Measurements from ENCODE around the gene CENPX.

Gene CENPX

GRCh38 chr17:81998212-81998611, 24.5 kb downstream of the CENPX start:
- H3K9ac ChIP-seq (ENCODE audit: low read depth in 1 of 2, low read length in 2 of 2) = no peak overlapping the region
- no peaks in the 10 kb centered on the region for H3K27me3 ChIP-seq (ENCODE audit: control insufficient read depth in 2 of 2, insufficient read depth in 2 of 2, low read length in 2 of 2)
- no peak overlapping the region for H3K4me3 ChIP-seq (ENCODE audit: low read length in 2 of 2)
- H3K27ac ChIP-seq (ENCODE audit: low read depth in 2 of 2, low read length in 2 of 2) = no peak overlapping the region
- no peaks in the 10 kb centered on the region for H3K9me3 ChIP-seq (ENCODE audit: control insufficient read depth in 2 of 2, low read length in 2 of 2)
- peaks cover 0 to 2% of the 10 kb centered on the region in 2 donors for H3K36me3 ChIP-seq (ENCODE audit: control insufficient read depth in 2 of 2, insufficient read depth in 2 of 2, low read length in 2 of 2)
- H3K4me1 ChIP-seq (ENCODE audit: control insufficient read depth in 2 of 2, insufficient read depth in 2 of 2, low read length in 2 of 2) = no peaks in the 10 kb centered on the region

- H3K27ac ChIP-seq (ENCODE audit: low read depth in 2 of 2, low read length in 2 of 2) = no peak overlapping the region
- no peaks in the 10 kb centered on the region for H3K9me3 ChIP-seq (ENCODE audit: control insufficient read depth in 2 of 2, low read length in 2 of 2)
- no peak overlapping the region for H3K4me3 ChIP-seq (ENCODE audit: low read length in 2 of 2)
- no peaks in the 10 kb centered on the region for H3K27me3 ChIP-seq (ENCODE audit: control insufficient read depth in 2 of 2, insufficient read depth in 2 of 2, low read length in 2 of 2)
- H3K4me1 ChIP-seq (ENCODE audit: control insufficient read depth in 2 of 2, insufficient read depth in 2 of 2, low read length in 2 of 2) = peaks cover 4 to 9% of the 10 kb centered on the region in 2 donors
- H3K36me3 ChIP-seq (ENCODE audit: control insufficient read depth in 2 of 2, insufficient read depth in 2 of 2, low read length in 2 of 2) = peaks cover 0 to 2% of the 10 kb centered on the region in 2 donors
- H3K9ac ChIP-seq (ENCODE audit: low read depth in 1 of 2, low read length in 2 of 2) = no peak overlapping the region
Observed at GRCh38 chr17:81996757-81997441, 25.8 kb downstream of the CENPX start.

DNA sequence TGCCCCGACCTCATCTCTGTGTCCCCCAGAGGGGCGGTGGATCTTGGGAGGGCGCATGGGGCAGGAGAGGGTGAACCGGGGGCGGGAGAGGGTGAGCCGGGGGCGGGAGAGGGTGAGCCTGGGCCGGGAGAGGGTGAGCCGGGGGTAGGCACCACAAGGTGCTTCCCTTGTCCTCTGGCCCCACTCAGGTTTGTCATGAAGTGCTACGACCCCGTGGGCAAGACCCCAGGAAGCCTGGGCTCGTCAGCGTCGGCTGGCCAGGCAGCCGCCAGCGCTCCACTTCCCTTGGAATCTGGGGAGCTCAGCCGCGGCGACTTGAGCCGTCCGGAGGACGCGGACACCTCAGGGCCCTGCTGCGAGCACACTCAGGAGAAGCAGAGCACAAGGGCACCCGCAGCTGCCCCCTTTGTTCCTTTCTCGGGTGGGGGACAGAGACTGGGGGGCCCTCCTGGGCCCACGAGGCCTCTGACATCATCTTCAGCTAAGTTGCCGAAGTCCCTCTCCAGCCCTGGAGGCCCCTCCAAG, 26.4 kb downstream of the CENPX start:
- peaks cover 10 to 13% of the 10 kb centered on the region in 2 donors for H3K4me1 ChIP-seq (ENCODE audit: control insufficient read depth in 2 of 2, insufficient read depth in 2 of 2, low read length in 2 of 2)
- H3K27me3 ChIP-seq (ENCODE audit: control insufficient read depth in 2 of 2, insufficient read depth in 2 of 2, low read length in 2 of 2) = no peaks in the 10 kb centered on the region
- peaks cover 0 to 2% of the 10 kb centered on the region in 2 donors for H3K36me3 ChIP-seq (ENCODE audit: control insufficient read depth in 2 of 2, insufficient read depth in 2 of 2, low read length in 2 of 2)
- H3K9ac ChIP-seq (ENCODE audit: low read depth in 1 of 2, low read length in 2 of 2) = no peak overlapping the region
- H3K4me3 ChIP-seq (ENCODE audit: low read length in 2 of 2) = no peak overlapping the region
- no peak overlapping the region for H3K27ac ChIP-seq (ENCODE audit: low read depth in 2 of 2, low read length in 2 of 2)
- no peaks in the 10 kb centered on the region for H3K9me3 ChIP-seq (ENCODE audit: control insufficient read depth in 2 of 2, low read length in 2 of 2)

GRCh38 chr17:81995463-81996231, 27.0 kb downstream of the CENPX start:
- Histone ChIP-seq H3K9ac (ENCODE audit: low read depth in 1 of 2, low read length in 2 of 2) (no peak overlapping the region), H3K4me3 (ENCODE audit: low read length in 2 of 2) (no peak overlapping the region)

DNA sequence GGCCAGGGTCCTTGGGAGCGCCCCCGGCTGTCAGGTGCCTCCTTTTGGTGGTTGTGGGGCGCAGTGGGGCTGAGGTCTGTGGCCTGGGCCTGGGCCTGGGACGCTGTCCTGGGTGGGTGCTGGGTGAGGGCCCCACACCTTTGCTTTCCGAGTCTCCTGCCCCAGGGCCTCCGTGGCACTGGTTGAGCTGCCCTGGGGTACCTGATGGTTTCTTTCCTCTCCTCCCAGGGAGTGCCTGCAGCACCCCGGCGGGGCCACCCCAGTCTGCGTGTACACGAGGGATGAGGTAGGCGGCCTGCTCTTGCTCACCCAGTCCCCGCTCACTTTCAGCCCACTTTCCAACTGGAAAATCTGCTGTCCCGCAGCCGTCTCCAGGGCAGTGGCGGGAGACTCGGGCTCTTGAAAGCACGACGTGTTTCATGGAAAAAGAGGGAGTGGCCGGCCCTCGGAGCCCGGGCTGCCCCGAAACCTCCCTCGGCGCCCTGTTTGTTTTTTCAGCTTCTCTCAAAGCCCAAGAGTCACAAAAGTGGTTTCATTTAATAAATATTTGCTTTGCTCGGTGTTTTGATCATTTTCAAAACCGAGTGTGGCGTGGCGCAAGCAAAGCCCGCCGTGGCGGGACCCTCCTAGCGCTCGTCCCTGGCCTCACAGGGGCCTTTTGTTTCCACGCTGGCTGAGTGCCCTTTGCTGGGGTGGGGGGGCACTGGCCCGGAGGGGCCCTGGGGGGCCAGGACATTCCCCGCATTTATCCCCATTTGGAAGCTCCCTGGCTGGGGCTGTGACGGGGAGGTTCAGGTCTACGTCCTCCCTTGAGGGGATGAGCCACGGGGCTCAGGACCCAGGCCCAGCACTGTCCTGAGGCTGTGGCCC, 27.9 kb downstream of the CENPX start:
- Histone ChIP-seq H3K9me3 (ENCODE audit: control insufficient read depth in 2 of 2, low read length in 2 of 2) (no peaks in the 10 kb centered on the region), H3K27ac (ENCODE audit: low read depth in 2 of 2, low read length in 2 of 2) (no peak overlapping the region), H3K27me3 (ENCODE audit: control insufficient read depth in 2 of 2, insufficient read depth in 2 of 2, low read length in 2 of 2) (no peaks in the 10 kb centered on the region), H3K4me1 (ENCODE audit: control insufficient read depth in 2 of 2, insufficient read depth in 2 of 2, low read length in 2 of 2) (peaks cover 18% of the 10 kb centered on the region in 2 donors), H3K4me3 (ENCODE audit: low read length in 2 of 2) (no peak overlapping the region), H3K36me3 (ENCODE audit: control insufficient read depth in 2 of 2, insufficient read depth in 2 of 2, low read length in 2 of 2) (peaks cover 0 to 2% of the 10 kb centered on the region in 2 donors), H3K9ac (ENCODE audit: low read depth in 1 of 2, low read length in 2 of 2) (no peak overlapping the region)

More at GRCh38 chr17:81995463-81996231, 27.0 kb downstream of the CENPX start:
- no peaks in the 10 kb centered on the region for H3K27me3 ChIP-seq (ENCODE audit: control insufficient read depth in 2 of 2, insufficient read depth in 2 of 2, low read length in 2 of 2)
- no peak overlapping the region for H3K27ac ChIP-seq (ENCODE audit: low read depth in 2 of 2, low read length in 2 of 2)
- H3K4me1 ChIP-seq (ENCODE audit: control insufficient read depth in 2 of 2, insufficient read depth in 2 of 2, low read length in 2 of 2) = peaks cover 17 to 18% of the 10 kb centered on the region in 2 donors
- no peaks in the 10 kb centered on the region for H3K9me3 ChIP-seq (ENCODE audit: control insufficient read depth in 2 of 2, low read length in 2 of 2)
- H3K36me3 ChIP-seq (ENCODE audit: control insufficient read depth in 2 of 2, insufficient read depth in 2 of 2, low read length in 2 of 2) = peaks cover 0 to 2% of the 10 kb centered on the region in 2 donors

DNA sequence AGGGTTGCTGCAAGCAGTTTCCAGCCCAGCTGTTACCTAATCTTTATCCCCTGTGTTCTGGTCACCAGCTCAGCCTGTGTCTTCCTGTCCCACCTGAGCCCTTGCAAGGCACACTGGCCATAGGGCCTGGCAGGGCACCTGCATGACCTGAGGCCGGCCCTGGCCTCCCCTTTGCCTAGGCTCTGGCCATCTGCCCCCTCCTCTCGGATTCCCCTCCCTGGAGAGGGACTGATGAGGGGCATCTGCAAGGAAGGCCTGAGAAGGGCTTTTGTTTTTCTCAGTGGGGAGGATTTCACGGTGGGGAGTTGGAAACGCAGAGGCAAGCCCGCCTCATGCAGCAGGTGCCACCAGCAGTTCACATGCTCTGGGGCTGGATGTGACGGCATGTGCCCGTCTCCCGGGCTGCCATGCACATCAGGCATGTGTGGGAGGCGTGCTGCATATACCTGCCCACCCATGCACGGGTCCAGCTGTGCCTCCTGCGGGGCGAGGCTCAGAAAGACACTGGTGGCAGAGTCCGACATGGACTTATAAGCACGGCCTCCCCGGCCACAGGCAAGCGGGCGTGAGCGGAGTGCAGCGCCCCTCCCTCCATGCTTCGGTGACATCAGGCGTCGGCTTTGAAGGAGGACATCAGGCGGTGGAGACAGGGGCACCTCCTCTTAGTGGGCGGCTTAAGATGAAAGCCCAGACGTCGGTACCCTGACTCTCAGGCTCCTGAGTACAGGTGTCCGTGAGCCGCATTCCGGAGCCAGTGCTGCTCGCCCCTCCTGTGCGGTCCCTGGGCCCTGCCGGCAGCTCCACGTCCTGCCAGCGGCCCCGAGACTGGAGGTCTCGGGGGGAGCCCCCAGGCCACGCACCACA, 28.7 kb downstream of the CENPX start:
- Histone ChIP-seq H3K9ac (ENCODE audit: low read depth in 1 of 2, low read length in 2 of 2) (no peak overlapping the region), H3K27ac (ENCODE audit: low read depth in 2 of 2, low read length in 2 of 2) (no peak overlapping the region), H3K4me3 (ENCODE audit: low read length in 2 of 2) (no peak overlapping the region), H3K9me3 (ENCODE audit: control insufficient read depth in 2 of 2, low read length in 2 of 2) (no peaks in the 10 kb centered on the region), H3K36me3 (ENCODE audit: control insufficient read depth in 2 of 2, insufficient read depth in 2 of 2, low read length in 2 of 2) (peaks cover 0 to 2% of the 10 kb centered on the region in 2 donors), H3K27me3 (ENCODE audit: control insufficient read depth in 2 of 2, insufficient read depth in 2 of 2, low read length in 2 of 2) (no peaks in the 10 kb centered on the region), H3K4me1 (ENCODE audit: control insufficient read depth in 2 of 2, insufficient read depth in 2 of 2, low read length in 2 of 2) (peaks cover 18% of the 10 kb centered on the region in 2 donors)

- no peaks in the 10 kb centered on the region for H3K9me3 ChIP-seq (ENCODE audit: control insufficient read depth in 2 of 2, low read length in 2 of 2)
- H3K4me1 ChIP-seq (ENCODE audit: control insufficient read depth in 2 of 2, insufficient read depth in 2 of 2, low read length in 2 of 2) = peaks cover 18% of the 10 kb centered on the region in 2 donors
- peak overlapping the region in 1 of 2 donors; percentile 48 for H3K9ac ChIP-seq (ENCODE audit: low read depth in 1 of 2, low read length in 2 of 2)
- no peaks in the 10 kb centered on the region for H3K27me3 ChIP-seq (ENCODE audit: control insufficient read depth in 2 of 2, insufficient read depth in 2 of 2, low read length in 2 of 2)
- peak overlapping the region in 1 of 2 donors; percentile 23 for H3K4me3 ChIP-seq (ENCODE audit: low read length in 2 of 2)
- peaks cover 0 to 2% of the 10 kb centered on the region in 2 donors for H3K36me3 ChIP-seq (ENCODE audit: control insufficient read depth in 2 of 2, insufficient read depth in 2 of 2, low read length in 2 of 2)
- H3K27ac ChIP-seq (ENCODE audit: low read depth in 2 of 2, low read length in 2 of 2) = peak overlapping the region; percentile 38 to 52
Observed at GRCh38 chr17:81992306-81993102, 30.2 kb downstream of the CENPX start.

DNA sequence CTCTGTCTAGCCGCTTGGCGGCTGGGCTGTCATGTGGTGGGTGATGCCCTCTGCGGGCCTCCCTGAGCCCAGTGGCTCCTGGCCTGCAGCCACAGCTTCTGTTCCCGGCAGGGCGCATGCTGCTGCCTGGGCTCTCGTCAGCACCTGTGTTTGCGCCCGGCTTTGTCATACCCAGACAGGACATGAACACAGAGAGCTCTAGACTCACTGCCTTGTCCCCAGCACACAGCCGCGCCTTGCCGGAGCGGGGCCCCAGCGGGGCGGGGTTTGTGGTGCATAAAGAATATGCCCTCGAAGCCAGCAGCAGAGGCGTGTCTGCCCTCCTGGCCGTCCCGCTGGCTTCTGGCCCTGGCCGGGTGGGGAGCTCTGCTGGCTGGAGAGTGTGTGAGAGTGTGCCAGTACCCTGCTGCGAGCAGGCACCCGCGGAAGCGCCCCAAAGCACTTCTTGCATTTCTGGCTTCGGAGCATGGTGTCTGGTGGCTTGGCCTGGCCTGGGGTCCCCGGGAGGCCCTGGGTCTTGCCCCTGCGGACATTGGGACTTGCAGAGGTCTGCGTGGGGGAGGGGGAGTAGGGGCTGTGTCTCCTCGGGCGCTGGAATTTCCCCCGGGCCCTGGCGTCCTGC, 30.9 kb downstream of the CENPX start:
- no peaks in the 10 kb centered on the region for H3K27me3 ChIP-seq (ENCODE audit: control insufficient read depth in 2 of 2, insufficient read depth in 2 of 2, low read length in 2 of 2)
- peaks cover 18% of the 10 kb centered on the region in 2 donors for H3K4me1 ChIP-seq (ENCODE audit: control insufficient read depth in 2 of 2, insufficient read depth in 2 of 2, low read length in 2 of 2)
- peaks cover 0 to 2% of the 10 kb centered on the region in 2 donors for H3K36me3 ChIP-seq (ENCODE audit: control insufficient read depth in 2 of 2, insufficient read depth in 2 of 2, low read length in 2 of 2)
- peak overlapping the region in 1 of 2 donors; percentile 23 for H3K4me3 ChIP-seq (ENCODE audit: low read length in 2 of 2)
- H3K9me3 ChIP-seq (ENCODE audit: control insufficient read depth in 2 of 2, low read length in 2 of 2) = no peaks in the 10 kb centered on the region
- H3K27ac ChIP-seq (ENCODE audit: low read depth in 2 of 2, low read length in 2 of 2) = peak overlapping the region; percentile 38 to 52
- peak overlapping the region; percentile 47 to 48 for H3K9ac ChIP-seq (ENCODE audit: low read depth in 1 of 2, low read length in 2 of 2)

Data from mucosa of rectum (tissue), 2 donors.